SK-N-SH treated with all-trans-retinoic acid at 6 μM for 48 hours (cell line): Measurements from ENCODE around the gene MAPK12.

ENCODE experiments used
- ATAC-seq: fragments of 200-7000 bp; cut with Tn5 transposase; 3 replicates; pipeline ENCODE4 v1.9.1; 2020; ENCODE audit warnings: mild to moderate bottlenecking, moderate library complexity
- ARNTL ChIP-seq: fragments of 450-650 bp; formaldehyde crosslinking; IDR thresholded peaks from 2 replicates; pipeline ENCODE4 v1.5.0; 2020; ENCODE audit warnings: low read depth, mild to moderate bottlenecking, moderate library complexity, borderline replicate concordance
- BACH2 ChIP-seq: fragments of 250-450 bp; sonication (Bioruptor Pico); IDR thresholded peaks from 2 replicates; pipeline ENCODE4 v1.9.0; 2021; ENCODE audit warnings: mild to moderate bottlenecking, borderline replicate concordance
- CREB5 ChIP-seq: fragments of 250-450 bp; sonication (Bioruptor Pico); IDR thresholded peaks from 2 replicates; pipeline ENCODE4 v1.5.1; 2020; ENCODE audit warnings: low read depth, mild to moderate bottlenecking, moderate library complexity
- CSDC2 ChIP-seq: fragments of 250-450 bp; sonication (Bioruptor Pico); IDR thresholded peaks from 2 replicates; pipeline ENCODE4 v1.5.0; 2020; ENCODE audit warnings: mild to moderate bottlenecking, moderate library complexity
- CSRNP3 ChIP-seq: fragments of 250-450 bp; sonication (Bioruptor Pico); IDR thresholded peaks from 2 replicates; pipeline ENCODE4 v1.5.1; 2021; ENCODE audit warnings: mild to moderate bottlenecking, moderate library complexity
- ESRRG ChIP-seq: fragments of 250-450 bp; sonication (Bioruptor Pico); IDR thresholded peaks from 2 replicates; pipeline ENCODE4 v1.6.1; 2021; ENCODE audit warnings: mild to moderate bottlenecking
- GLIS3 ChIP-seq: fragments of 250-450 bp; sonication (Bioruptor Pico); IDR thresholded peaks from 2 replicates; pipeline ENCODE4 v1.5.0; 2020; ENCODE audit warnings: mild to moderate bottlenecking, moderate library complexity
- ISL1 ChIP-seq: fragments of 250-450 bp; sonication (Bioruptor Pico); IDR thresholded peaks from 2 replicates; pipeline ENCODE4 v2.1.2; 2022; ENCODE audit warnings: mild to moderate bottlenecking, moderate library complexity
- OSR1 ChIP-seq: fragments of 250-450 bp; sonication (Bioruptor Pico); IDR thresholded peaks from 2 replicates; pipeline ENCODE4 v1.8.0; 2022; ENCODE audit warnings: moderate library complexity, mild to moderate bottlenecking, inconsistent platforms
- PATZ1 ChIP-seq: fragments of 250-450 bp; sonication (Bioruptor Pico); IDR thresholded peaks from 2 replicates; pipeline ENCODE4 v1.8.0; 2020; ENCODE audit warnings: mild to moderate bottlenecking, moderate library complexity, borderline replicate concordance
- POU6F1 ChIP-seq: fragments of 250-450 bp; sonication (Bioruptor Pico); IDR thresholded peaks from 2 replicates; pipeline ENCODE4 v1.8.0; 2021; ENCODE audit warnings: low read depth, mild to moderate bottlenecking, moderate library complexity, borderline replicate concordance
- PPARA ChIP-seq: fragments of 250-450 bp; sonication (Bioruptor Pico); IDR thresholded peaks from 2 replicates; pipeline ENCODE4 v1.5.0; 2020; ENCODE audit warnings: mild to moderate bottlenecking, borderline replicate concordance
- RARB ChIP-seq: fragments of 250-450 bp; sonication (Bioruptor Pico); IDR thresholded peaks from 2 replicates; pipeline ENCODE4 v1.8.0; 2021; ENCODE audit warnings: mild to moderate bottlenecking, moderate library complexity
- TCF4 ChIP-seq: fragments of 250-450 bp; sonication (Bioruptor Pico); IDR thresholded peaks from 2 replicates; pipeline ENCODE4 v1.8.0; 2021; ENCODE audit warnings: mild to moderate bottlenecking, moderate library complexity, borderline replicate concordance
- TOX ChIP-seq: fragments of 250-450 bp; sonication (Bioruptor Pico); IDR thresholded peaks from 2 replicates; pipeline ENCODE4 v1.8.0; 2021; ENCODE audit warnings: mild to moderate bottlenecking, moderate library complexity, borderline replicate concordance
- TSHZ2 ChIP-seq: fragments of 250-450 bp; sonication (Bioruptor Pico); IDR thresholded peaks from 2 replicates; pipeline ENCODE4 v1.5.0; 2020; ENCODE audit warnings: mild to moderate bottlenecking, moderate library complexity
- ZC3H10 ChIP-seq: fragments of 250-450 bp; sonication (Bioruptor Pico); IDR thresholded peaks from 2 replicates; pipeline ENCODE4 v1.5.1; 2021; ENCODE audit warnings: mild to moderate bottlenecking, moderate library complexity
- ZFP3 ChIP-seq: fragments of 250-450 bp; sonication (Bioruptor Pico); IDR thresholded peaks from 2 replicates; pipeline ENCODE4 v1.5.0; 2020; ENCODE audit warnings: mild to moderate bottlenecking, moderate library complexity
- ZFP30 ChIP-seq: fragments of 450-650 bp; formaldehyde crosslinking; IDR thresholded peaks from 2 replicates; pipeline ENCODE4 v1.5.0; 2022; ENCODE audit warnings: mild to moderate bottlenecking, moderate library complexity
- ZNF565 ChIP-seq: fragments of 450-650 bp; formaldehyde crosslinking; conservative IDR thresholded peaks from 2 replicates; pipeline ENCODE4 v1.5.0; 2020; ENCODE audit warnings: low read depth, mild to moderate bottlenecking, moderate library complexity
- ZNF70 ChIP-seq: fragments of 450-650 bp; formaldehyde crosslinking; IDR thresholded peaks from 2 replicates; pipeline ENCODE4 v1.5.0; 2020; ENCODE audit warnings: mild to moderate bottlenecking, moderate library complexity
- ZNF8 ChIP-seq: fragments of 450-650 bp; formaldehyde crosslinking; IDR thresholded peaks from 2 replicates; pipeline ENCODE4 v1.5.0; 2020; ENCODE audit warnings: mild to moderate bottlenecking, moderate library complexity

The MAPK12 gene

GRCh38 chr22:50304528-50305392, 43.3 kb upstream of the MAPK12 start (continued):
- TF ChIP-seq PATZ1 (CRISPR knock-in tag): no peak
- TF ChIP-seq PPARA: no peak
- no peak for TF ChIP-seq ZFP3 (CRISPR knock-in tag)

- ATAC-seq: no peak
- TF ChIP-seq RARB (CRISPR knock-in tag) (no peak), TCF4 (CRISPR knock-in tag) (no peak), OSR1 (CRISPR knock-in tag) (no peak), GLIS3 (CRISPR knock-in tag) (no peak), ARNTL (no peak), TSHZ2 (no peak), TOX (no peak), BACH2 (CRISPR knock-in tag) (no peak), ZC3H10 (CRISPR knock-in tag) (no peak), ZNF8 (CRISPR knock-in tag) (no peak), ESRRG (CRISPR knock-in tag) (no peak), ZNF70 (CRISPR knock-in tag) (no peak), PATZ1 (CRISPR knock-in tag) (no peak), PPARA (no peak), ZFP3 (CRISPR knock-in tag) (no peak), ZFP30 (no peak), ZNF565 (no peak), ISL1 (CRISPR knock-in tag) (no peak)
Measured at GRCh38 chr22:50303848-50304527, 42.5 kb upstream of the MAPK12 start.

- no peak for ATAC-seq
- no peak for TF ChIP-seq PPARA
- no peak for TF ChIP-seq RARB (CRISPR knock-in tag)
- TF ChIP-seq TCF4 (CRISPR knock-in tag): no peak
- no peak for TF ChIP-seq ISL1 (CRISPR knock-in tag)
Measured at GRCh38 chr22:50303515-50303847, 42.0 kb upstream of the MAPK12 start.

GRCh38 chr22:50302564-50302963, 41.1 kb upstream of the MAPK12 start:
- TF ChIP-seq TOX (no peak), CSDC2 (CRISPR knock-in tag) (no peak)
- TF ChIP-seq, all 23 proteins: peak for 0
- no peak for ATAC-seq

- no peak for ATAC-seq
- no peak for TF ChIP-seq BACH2 (CRISPR knock-in tag)
- no peak for TF ChIP-seq ARNTL
- no peak for TF ChIP-seq ISL1 (CRISPR knock-in tag)
- TF ChIP-seq POU6F1 (CRISPR knock-in tag): no peak
- TF ChIP-seq RARB (CRISPR knock-in tag): no peak
- no peak for TF ChIP-seq ZC3H10 (CRISPR knock-in tag)
- no peak for TF ChIP-seq TCF4 (CRISPR knock-in tag)
- TF ChIP-seq CREB5 (CRISPR knock-in tag): no peak
- TF ChIP-seq ZNF70 (CRISPR knock-in tag): no peak
- no peak for TF ChIP-seq OSR1 (CRISPR knock-in tag)
- TF ChIP-seq CSRNP3 (CRISPR knock-in tag): no peak
Measured at GRCh38 chr22:50302041-50302541, 40.6 kb upstream of the MAPK12 start.
